Smooth muscle cell (in vitro differentiated cells): Measurements from ENCODE around the gene LRRN3. TPM values are rescaled to one million over a fixed set of nuclear protein-coding genes. Genes with fewer than 3 reads are reported as not detected.

ENCODE experiments used
- DNase-seq: peaks from one replicate; lab custom pipeline; 2025; ENCODE audit not compliant: unreplicated experiment; lab: John Stamatoyannopoulos, UW
- H2AFZ ChIP-seq: fragments of 200-600 bp; sonication (generic); 2 replicates; pipeline ENCODE4 v1.6.0; 2016; ENCODE audit warnings: antibody characterized with exemption, low read depth, mild to moderate bottlenecking
- H3F3A ChIP-seq: fragments of 200-600 bp; sonication (generic); 2 replicates; pipeline ENCODE4 v1.6.0; 2017; ENCODE audit warnings: antibody characterized with exemption, low read depth
- H3K27ac ChIP-seq: fragments of 200-600 bp; sonication (generic); 2 replicates; pipeline ENCODE4 v1.5.1; 2016; ENCODE audit warnings: low read depth, mild to moderate bottlenecking
- H3K27me3 ChIP-seq: fragments of 200-600 bp; sonication (generic); 2 replicates; pipeline ENCODE4 v1.6.1; 2016; ENCODE audit warnings: low read depth, mild to moderate bottlenecking
- H3K36me3 ChIP-seq: fragments of 200-600 bp; sonication (generic); 2 replicates; pipeline ENCODE4 v1.5.1; 2016; ENCODE audit warnings: low read depth
- H3K4me1 ChIP-seq: fragments of 200-600 bp; sonication (generic); 2 replicates; pipeline ENCODE4 v1.5.1; 2016; ENCODE audit warnings: low read depth
- H3K4me2 ChIP-seq: fragments of 200-600 bp; sonication (generic); 2 replicates; pipeline ENCODE4 v1.6.0; 2016; ENCODE audit warnings: mild to moderate bottlenecking
- H3K4me3 ChIP-seq: fragments of 200-600 bp; sonication (generic); 2 replicates; pipeline ENCODE4 v1.5.1; 2016; ENCODE audit warnings: mild to moderate bottlenecking
- H3K79me2 ChIP-seq: fragments of 200-600 bp; sonication (generic); 2 replicates; pipeline ENCODE4 v1.6.0; 2016; ENCODE audit warnings: low read depth, mild to moderate bottlenecking
- H3K9ac ChIP-seq: fragments of 200-600 bp; sonication (generic); 2 replicates; pipeline ENCODE4 v1.6.0; 2016; ENCODE audit warnings: low read depth
- H3K9me3 ChIP-seq: fragments of 200-600 bp; sonication (generic); replicated peaks from 2 replicates; pipeline ENCODE4 v1.5.1; 2016; ENCODE audit warnings: low read depth
- H4K20me1 ChIP-seq: fragments of 200-600 bp; sonication (generic); 2 replicates; pipeline ENCODE4 v1.6.0; 2016; ENCODE audit warnings: low read depth
- WGBS: methylation state at CpG from one replicate; pipeline ENCODE4 v1.1.7; 2016; ENCODE audit warnings: low lambda C conversion rate; 5-methylcytosine and 5-hydroxymethylcytosine counted together
- polyA plus RNA-seq: library from polyadenylated mRNA; unstranded; fragments of >200 nt; fragmentation: Nextera tagmentation; extraction: Ambion mirVana; gene quantifications from 2 replicates; pipeline ENCODE4 v1.2.1, GENCODE V29; 2016
- total RNA-seq: library from RNA; depleted of rRNA; stranded (reverse); fragments of >200 nt; gene quantifications from 2 replicates; pipeline ENCODE4 v1.2.3, GENCODE V29; 2014
- TF ChIP-seq, protein P1 (sequence below): fragments of 200-600 bp; sonication (generic); IDR thresholded peaks from 2 replicates; pipeline ENCODE4 v1.5.1; 2017; ENCODE audit warnings: borderline replicate concordance, mild to moderate bottlenecking, antibody characterized with exemption; ENCODE audit not compliant: insufficient read depth, poor library complexity, severe bottlenecking

LRRN3 gene
- total and polyA plus RNA-seq, 2 experiments from 2014 or later, result 4.5 to 5.8 TPM

DNA sequence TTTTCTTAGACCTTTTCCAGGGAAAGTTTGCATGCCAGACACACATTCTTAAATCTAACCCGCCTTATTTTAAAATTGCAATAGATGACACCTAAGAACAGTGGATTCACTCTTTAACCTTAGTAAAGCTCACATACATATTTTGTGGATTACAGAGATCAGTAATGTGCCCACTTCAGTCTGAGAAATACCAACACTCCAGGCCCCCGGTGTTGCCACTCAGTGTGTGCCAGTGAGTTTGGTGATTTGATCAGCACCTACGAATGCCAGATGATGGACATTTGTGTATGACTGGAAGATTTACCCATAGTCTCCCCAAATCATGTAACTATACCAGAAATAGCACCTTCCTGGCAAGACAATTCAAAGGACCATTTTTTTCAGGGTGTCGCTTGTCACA is 2.6 kb downstream of the LRRN3 start:
- no peak overlapping the region for H3K27ac ChIP-seq
- H3F3A ChIP-seq, result no peaks in the 10 kb centered on the region
- H3K4me3 ChIP-seq, result peak overlapping the region; percentile 47
- 91% methylated on average over 4 of the region's 4 CpGs for WGBS
- no peak overlapping the region for H3K4me2 ChIP-seq
- no peaks in the 10 kb centered on the region for H4K20me1 ChIP-seq
- TF ChIP-seq, protein P1, sequence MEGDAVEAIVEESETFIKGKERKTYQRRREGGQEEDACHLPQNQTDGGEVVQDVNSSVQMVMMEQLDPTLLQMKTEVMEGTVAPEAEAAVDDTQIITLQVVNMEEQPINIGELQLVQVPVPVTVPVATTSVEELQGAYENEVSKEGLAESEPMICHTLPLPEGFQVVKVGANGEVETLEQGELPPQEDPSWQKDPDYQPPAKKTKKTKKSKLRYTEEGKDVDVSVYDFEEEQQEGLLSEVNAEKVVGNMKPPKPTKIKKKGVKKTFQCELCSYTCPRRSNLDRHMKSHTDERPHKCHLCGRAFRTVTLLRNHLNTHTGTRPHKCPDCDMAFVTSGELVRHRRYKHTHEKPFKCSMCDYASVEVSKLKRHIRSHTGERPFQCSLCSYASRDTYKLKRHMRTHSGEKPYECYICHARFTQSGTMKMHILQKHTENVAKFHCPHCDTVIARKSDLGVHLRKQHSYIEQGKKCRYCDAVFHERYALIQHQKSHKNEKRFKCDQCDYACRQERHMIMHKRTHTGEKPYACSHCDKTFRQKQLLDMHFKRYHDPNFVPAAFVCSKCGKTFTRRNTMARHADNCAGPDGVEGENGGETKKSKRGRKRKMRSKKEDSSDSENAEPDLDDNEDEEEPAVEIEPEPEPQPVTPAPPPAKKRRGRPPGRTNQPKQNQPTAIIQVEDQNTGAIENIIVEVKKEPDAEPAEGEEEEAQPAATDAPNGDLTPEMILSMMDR, result no peak
- H3K36me3 ChIP-seq, result no peaks in the 10 kb centered on the region
- H3K27me3 ChIP-seq, result no peaks in the 10 kb centered on the region
- peaks cover 75% of the 10 kb centered on the region for H3K4me1 ChIP-seq
- H3K9ac ChIP-seq, result no peak overlapping the region
- no peaks in the 10 kb centered on the region for H3K9me3 ChIP-seq
- H3K79me2 ChIP-seq, result no peaks in the 10 kb centered on the region
- H2AFZ ChIP-seq, result no peak overlapping the region
- DNase-seq, result no peak

DNA sequence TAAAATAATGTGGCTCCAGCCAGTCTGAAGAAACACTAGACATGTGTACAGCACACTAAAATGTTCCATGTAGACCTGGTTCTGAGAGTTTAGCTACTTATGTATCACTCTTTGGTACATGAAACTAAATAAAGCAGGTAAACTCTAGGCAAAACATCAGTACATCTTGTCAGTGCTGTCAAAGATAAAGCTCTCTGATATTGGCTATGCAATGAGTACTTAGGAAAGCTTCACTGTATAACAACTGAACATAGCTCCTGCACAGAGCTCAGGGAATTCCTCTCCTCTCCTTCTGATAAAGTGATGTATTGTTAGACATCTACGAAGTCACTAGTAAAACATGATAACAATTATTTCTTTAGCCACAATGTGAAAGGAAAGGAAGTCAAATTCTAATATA is 3.5 kb downstream of the LRRN3 start:
- no peak overlapping the region for H3K4me3 ChIP-seq
- H3K27ac ChIP-seq, result no peak overlapping the region
- H2AFZ ChIP-seq, result no peak overlapping the region
- no peaks in the 10 kb centered on the region for H3K36me3 ChIP-seq
- H3F3A ChIP-seq, result no peaks in the 10 kb centered on the region
- no peaks in the 10 kb centered on the region for H3K79me2 ChIP-seq
- no peaks in the 10 kb centered on the region for H4K20me1 ChIP-seq
- H3K9me3 ChIP-seq, result no peaks in the 10 kb centered on the region
- TF ChIP-seq, protein P1, result no peak
- H3K4me1 ChIP-seq, result peaks cover 80% of the 10 kb centered on the region
- no peak overlapping the region for H3K9ac ChIP-seq
- WGBS, result 79% methylated on average over 1 of the region's 1 CpG
- no peak for DNase-seq
- H3K27me3 ChIP-seq, result no peaks in the 10 kb centered on the region
- H3K4me2 ChIP-seq, result no peak overlapping the region

DNA sequence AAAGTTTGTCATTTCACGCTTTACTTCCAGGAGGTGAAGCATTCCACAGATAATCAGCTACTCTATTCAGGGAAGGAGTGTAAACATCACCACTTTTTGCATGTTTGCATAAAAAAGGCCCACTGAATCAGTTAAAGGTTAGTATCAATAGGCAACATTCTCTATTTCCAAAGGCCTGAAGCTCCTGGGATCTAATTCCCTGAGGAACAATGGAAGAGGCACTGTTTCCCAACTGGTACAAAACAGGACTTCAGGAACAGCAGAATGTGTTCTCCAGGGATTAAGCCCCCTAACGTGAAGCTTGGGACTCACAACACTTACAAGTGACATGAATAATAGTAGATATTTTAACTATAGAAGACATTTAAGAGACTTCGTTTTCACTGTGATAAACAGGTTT is 6.1 kb downstream of the LRRN3 start:
- Histone ChIP-seq H3K4me1 (peaks cover 62% of the 10 kb centered on the region), H3F3A (no peaks in the 10 kb centered on the region), H3K9ac (no peak overlapping the region), H3K4me3 (no peak overlapping the region), H2AFZ (no peak overlapping the region), H3K36me3 (no peaks in the 10 kb centered on the region), H3K4me2 (no peak overlapping the region), H3K27me3 (no peaks in the 10 kb centered on the region), H3K27ac (no peak overlapping the region), H3K79me2 (no peaks in the 10 kb centered on the region), H4K20me1 (no peaks in the 10 kb centered on the region), H3K9me3 (no peaks in the 10 kb centered on the region)
- TF ChIP-seq, protein P1, result no peak
- 61% methylated on average over 3 of the region's 3 CpGs for WGBS
- DNase-seq, result no peak
